NOMO-1 treated with dmso at 0.1 percent for 144 hours (cell line): ENCODE results near the gene S100A3.
"Not testable (repeated sequence)": the region's sequence is repeated elsewhere in the genome, so short reads cannot be mapped to it uniquely, and the experiment has no call there.

Experiments used
- DNase-seq: peaks from one replicate; lab custom pipeline; 2025; ENCODE audit not compliant: unreplicated experiment; lab: John Stamatoyannopoulos, UW

Gene S100A3

DNA sequence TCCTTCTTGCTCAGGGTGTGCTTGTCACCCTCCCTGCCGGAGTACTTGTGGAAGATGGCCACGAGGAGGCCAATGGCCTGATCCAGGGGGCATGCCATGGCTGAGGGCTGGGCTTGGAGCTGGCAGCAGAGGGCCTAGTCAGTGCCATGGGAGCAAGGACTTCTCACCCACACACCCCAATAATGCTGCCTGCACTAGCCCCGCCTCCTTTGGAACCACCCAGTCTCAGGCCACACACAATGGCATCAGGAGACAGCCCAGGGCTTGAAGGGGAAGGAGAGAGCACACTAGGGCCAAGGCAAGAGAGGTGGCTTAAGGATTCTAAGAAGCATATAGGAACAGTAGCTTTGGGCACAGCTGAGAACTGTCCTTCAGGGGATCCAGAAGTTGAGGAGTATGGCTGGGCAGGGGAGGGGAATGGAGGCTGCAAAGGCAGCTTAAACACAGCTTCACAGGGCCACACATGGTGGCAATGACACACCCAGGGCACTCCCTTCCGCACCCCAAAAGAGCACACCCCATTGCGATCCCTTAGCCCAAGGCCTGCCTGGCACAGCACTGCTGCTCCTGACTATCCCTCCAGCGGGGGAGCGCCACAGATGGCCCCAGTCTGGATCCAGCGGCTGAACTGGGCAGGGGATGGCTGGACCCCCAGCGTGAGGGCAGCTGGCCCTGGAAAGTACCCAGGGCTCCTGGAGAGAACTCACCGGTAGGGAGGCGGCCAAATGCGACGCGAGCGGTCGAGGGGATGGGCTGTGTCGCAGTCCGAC is 13.6 kb downstream of the S100A3 start, which contains the start of gene S100A6:
Gene S100A6 (minus strand): TSS at position 750 of the 770 bp plus-strand sequence. CDS start 652 bp downstream, at position 98.
- no peak for DNase-seq

DNA sequence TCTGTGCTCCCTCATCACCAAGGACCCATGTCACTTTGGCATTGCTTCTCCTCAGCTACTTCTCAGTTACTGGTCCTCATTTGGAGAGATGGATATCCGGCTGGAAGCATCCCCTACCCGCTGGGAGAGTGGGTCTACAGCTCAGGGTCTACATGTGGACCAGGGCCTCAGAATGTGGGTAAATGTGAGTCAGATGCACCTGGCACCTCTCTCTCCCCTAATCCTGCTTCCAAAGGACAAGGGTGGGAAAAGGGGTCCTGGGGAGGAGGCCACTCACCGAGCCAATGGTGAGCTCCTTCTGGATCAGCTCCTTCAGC is 14.2 kb downstream of the S100A3 start:
- DNase-seq: no peak

DNA sequence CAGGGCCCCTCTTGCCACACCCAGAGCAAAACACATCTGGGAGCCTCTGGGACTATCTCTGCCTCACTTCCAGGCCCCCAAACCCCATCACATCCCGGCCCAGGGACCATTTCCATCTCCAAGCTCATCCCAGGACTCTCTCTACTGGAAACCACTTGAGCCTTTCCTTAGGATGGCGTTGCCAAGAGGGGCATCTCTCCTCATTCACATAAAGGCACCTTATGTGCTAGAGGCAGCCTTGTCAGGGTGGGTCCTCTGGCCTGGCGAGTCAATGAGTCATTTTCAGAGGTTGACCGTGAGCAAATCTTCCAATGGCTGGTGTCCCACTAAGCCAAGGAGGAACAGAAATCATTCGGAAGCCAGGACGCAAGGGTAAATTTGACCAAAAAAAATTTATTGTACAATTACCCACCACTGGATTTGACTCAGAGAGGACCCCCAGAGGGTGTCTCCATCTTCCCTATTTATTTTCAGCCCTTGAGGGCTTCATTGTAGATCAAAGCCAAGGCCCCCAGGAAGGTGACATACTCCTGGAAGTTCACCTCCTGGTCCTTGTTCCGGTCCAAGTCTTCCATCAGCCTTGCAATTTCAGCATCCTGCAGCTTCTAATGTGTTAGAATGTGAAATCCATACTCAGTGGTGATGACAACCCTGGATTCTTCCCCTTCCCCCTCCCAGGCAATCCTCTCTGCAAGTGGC is 14.7 kb downstream of the S100A3 start:
- no peak for DNase-seq

DNA sequence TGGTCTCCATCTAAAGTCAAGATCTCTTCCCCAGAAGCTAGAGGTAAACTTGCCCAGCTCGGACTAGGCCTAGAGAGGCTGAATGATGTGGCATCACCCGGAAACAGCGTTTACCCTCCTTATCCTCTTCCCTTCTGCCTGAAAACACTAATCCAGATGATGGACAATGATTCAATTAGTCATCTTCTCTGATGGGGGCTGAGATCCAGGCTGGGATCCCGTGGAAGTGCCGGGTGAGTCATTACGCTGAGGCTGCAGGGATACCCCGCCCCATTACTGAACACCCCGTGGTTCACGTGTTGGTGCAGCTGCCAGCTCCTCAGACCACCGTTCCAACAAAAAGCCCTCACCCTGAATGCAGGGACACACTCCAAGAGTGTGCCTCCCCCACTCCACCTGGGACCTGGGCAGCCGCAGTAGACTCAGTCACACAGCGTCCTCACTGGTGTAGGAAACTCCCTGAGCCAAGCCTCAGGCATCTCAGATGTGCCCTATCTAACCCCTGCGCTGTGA is 15.3 kb downstream of the S100A3 start:
- no peak for DNase-seq

DNA sequence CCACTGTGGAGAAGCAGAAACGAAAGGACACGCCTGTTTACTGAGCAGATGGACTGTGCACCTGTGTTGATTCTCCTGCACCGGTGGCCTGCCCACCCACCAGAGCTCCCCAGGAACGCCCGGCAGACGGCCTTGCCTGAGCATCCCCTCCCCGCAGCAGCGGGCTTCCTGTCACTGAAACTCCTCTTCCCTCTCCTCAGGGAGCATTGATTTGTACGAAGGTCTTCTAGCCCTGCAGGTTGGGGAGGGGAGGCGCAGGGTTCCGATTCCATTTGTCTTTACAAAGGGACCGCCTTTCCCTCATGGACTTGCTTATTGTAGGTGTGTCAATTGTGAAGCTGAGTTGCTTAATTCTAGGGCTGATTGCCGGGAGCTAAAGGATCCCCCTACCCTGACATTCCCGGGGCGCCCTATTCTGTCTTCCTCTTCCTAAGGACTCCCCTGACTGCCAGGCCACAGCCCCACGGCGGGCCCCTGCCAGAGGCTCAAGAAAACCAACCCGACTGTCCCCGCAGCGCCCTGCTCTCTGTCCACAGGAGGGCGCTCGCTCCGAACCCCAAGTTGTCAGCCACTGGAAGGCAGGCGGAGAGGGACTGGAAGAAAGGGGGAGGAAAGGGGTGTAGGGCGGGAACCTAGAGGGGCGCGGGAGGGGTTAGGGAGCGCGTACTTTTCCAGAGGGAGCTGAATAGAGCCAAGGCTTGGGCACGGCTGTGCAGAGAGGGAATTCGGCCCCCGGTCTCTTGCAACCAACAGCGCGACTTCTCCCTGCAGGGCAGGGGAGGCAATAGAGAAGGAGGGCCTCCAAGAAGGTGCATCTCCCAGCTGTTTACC is 16.1 kb downstream of the S100A3 start:
- DNase-seq: peak; percentile 61

DNA sequence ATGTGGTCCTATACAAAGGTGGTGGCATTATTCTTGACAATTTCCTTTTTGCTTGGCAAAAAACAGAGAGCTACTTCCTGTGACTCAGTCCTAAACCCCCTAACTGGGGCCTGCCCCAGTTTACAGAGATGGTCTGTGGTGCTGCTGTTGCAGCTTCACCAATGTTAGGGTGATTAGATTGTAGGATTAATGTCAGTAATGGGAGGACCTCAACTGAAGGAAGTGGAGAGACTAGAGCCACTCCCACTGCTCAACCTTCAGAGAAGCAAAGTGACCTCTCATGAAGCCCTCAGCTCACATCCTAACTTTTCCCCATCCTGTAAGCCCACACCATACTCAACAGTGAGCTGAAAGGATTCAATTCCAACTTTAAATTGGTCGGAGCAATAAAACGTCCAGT is 16.9 kb downstream of the S100A3 start:
- no peak for DNase-seq

DNA sequence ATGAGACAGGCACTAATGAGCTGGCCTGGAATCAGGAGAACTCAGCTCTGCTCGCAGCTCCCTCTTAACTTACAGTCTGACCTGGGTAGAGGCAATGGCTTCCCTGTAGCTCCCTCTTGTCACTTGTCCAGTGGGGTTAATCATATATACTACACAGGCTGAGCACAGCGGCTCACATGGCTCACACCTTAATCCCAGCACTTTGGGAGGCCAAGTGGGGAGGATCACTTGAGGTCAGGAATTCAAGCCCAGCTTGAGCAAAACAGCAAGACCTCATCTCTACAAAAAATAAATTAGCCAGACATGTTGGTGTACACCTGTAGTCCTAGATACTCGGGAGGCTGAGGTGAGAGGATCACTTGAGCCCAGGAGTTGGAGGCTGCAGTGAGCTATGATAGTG is 17.4 kb downstream of the S100A3 start:
- no peak for DNase-seq

DNA sequence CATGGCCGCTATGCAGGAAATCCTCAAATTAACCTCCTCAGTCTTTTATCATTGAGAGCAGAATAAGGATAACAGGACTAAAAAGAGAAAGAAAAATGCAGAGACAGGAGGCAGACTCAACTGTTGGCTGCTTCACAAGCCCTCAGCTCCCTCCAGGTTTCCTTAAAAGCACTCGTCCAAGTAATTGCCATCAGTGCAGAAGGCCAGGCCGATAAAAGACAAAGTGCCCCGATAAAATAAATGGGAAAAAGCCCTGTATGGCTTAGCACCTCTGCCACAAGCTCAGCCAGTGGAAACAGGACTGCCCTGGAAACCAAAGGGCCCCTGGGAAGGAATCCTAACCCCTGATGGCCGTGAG is 21.4 kb downstream of the S100A3 start:
- DNase-seq: no peak

DNA sequence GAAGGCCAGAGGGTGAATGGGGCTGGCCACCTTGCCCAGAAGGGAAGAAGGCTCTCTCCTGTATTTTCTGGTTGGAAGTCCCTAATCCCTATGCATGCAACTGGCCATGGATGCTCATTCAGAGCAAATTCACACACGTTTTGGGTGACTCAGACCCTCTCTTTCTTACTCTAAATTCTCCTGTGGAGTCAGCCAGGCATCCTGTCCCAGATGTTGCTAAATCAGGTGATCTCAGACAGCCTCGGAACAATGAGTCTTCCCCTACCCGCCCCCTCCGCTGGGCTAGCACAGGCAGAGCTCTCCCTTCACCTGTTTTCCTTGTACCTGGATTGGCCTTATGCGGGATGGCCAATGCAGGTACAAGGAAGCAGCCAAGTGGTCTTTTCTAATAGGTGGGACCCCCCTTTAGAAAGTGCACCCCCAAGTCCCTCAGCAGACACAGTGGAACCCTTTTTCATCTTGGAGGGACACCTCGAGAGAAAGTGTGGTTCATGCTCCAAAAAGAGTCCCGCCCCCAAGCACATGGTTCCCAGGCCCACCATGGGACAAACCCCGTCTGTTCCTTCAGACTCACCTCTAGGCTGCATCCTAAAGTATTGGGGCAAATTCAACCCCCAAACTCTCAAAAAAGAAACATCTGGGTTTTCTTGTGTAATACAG is 21.9 kb downstream of the S100A3 start:
- DNase-seq: no peak

DNA sequence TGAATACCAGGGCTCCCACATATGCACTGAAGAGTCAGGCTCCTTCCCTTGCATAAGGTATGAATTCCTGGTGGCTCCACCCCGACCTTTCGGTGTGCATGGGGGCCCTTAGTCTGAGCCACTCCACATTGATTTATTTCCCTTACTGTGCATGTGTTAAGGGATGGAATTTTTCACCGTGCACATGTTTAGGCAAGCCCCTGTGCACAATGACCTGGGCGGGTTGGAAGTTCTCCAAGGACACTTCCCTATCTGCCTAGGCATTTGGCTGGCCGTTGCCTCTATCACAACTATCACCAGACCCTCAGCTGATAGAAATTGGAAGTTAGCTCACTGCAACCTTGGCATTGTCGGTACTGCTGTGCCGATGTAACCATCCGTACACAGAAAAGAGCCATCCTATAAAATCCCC is 22.9 kb downstream of the S100A3 start:
- no peak for DNase-seq

DNA sequence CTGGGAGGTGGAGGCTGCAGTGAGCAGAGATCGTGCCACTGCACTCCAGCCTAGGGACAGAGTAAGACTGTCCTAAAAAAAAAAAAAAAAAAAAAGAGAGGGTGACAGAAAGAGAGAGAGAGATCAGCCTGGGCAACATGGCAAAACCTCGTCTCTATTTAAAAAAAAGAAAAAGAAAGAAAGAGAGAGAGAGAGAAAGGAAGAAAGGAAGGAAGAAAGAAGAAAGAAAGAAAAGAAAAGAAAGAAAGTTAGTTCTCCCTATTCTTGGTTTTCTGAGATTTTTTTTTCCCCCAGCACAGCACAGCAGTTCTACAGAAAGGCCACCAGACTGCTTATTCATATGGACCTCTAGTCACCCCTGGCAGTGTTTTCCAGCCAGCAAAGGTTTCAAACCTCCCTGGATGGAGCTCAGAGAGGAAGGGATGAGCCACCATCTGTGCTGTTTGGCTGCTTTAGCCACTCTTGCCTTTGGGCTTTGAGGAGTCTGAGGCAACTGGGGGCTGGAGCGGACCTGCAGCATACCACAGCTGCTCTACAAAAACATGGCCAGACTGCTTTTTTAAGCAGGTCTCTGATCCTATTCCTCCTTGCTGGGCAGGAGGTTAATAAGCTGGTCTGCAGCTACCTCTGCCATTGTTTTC is 23.9 kb downstream of the S100A3 start:
- DNase-seq: no peak

DNA sequence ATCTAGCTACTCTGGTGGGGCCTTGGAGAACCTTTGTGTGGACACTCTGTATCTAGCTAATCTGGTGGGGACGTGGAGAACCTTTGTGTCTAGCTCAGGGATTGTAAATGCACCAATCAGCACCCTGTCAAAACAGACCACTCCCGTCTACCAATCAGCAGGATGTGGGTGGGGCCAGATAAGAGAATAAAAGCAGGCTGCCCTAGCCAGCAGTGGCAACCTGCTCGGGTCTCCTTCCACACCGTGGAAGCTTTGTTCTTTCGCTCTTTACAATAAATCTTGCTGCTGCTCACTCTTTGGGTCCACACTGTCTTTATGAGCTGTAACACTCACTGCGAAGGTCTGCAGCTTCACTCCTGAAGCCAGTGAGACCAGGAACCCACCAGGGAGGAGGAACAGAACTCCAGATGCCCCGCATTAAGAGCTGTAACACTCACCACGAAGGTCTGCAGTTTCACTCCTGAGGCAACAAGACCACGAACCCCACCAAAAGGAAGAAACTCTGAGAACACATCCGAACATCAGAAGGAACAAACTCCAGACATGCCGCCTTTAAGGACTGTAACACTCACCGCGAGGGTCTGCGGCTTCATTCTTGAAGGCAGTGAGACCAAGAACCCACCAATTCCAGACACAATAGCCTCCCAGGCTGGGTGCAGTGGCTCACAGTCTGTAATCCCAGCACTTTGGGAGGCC is 26.6 kb downstream of the S100A3 start:
- not testable (repeated sequence) for DNase-seq

DNA sequence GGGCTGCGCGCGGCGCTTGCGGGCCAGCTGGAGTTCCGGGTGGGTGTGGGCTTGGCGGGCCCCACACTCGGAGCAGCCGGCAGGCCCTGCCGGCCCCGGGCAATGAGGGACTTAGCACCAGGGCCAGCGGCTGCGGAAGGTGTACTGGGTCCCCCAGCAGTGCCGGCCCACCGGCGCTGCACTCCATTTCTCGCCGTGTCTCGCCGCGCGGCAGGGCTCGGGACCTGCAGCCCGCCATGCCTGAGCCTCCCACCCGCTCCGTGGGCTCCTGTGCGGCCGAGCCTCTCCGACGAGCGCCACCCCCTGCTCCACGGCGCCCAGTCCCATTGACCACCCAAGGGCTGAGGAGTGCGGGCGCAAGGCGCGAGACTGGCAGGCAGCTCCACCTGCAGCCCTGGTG is 27.2 kb downstream of the S100A3 start:
- DNase-seq: not testable (repeated sequence)

DNA sequence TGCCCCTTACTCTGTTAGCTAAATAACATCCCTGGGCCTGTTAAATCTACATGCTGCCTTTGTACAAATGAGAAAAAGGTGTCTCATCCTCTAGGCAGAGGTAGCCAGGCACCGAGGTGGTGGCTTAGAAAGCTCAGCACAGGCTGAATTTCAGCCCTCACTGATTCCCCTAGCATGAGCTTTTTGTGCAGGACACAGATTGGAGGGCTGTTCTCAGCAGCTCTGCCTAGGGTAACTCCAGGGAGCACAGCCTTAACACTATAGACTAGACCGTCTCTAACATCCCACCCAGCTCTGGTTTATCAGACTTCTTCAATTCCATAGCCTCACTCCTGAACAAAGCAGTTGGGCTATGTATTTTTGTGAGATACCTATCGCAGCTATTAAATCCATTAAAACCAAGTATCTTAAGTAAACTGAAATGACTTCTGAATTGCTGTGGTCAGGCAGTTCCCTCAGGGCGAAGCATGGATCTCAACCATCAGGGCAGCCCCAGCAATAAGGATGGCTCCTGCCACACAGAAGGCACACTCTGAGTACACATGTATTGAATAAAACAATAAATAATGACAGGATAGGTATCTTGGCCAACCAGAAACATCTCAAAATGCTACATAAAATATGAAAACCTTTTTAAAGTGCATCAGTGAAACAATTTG is 28.1 kb downstream of the S100A3 start:
- DNase-seq: no peak

DNA sequence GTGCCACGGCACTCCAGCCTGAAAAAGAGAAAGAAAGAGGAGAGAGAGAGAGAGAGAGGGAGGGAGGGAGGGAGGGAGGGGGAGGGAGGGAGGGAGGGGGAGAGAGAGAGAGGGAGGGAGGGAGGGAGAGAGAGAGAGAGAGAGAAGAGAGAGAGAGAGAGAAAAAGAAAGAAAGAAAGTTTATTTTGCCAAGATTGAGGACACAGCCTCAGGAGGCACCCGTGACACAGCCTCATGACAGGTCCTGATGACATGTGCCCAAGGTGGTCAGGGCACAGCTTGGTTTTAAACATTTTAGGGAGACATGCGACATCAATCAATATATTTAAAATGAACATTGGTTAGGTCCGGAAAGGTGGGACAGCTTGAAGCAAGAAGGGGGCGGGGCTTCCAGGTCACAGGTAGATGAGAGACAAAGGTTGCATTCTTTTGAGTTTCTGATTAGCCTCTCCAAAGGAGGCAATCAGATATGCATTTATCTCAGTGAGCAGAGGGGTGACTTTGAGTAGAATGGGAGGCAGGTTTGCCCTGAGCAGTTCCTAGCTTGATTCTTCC is 28.8 kb downstream of the S100A3 start:
- not testable (repeated sequence) for DNase-seq

DNA sequence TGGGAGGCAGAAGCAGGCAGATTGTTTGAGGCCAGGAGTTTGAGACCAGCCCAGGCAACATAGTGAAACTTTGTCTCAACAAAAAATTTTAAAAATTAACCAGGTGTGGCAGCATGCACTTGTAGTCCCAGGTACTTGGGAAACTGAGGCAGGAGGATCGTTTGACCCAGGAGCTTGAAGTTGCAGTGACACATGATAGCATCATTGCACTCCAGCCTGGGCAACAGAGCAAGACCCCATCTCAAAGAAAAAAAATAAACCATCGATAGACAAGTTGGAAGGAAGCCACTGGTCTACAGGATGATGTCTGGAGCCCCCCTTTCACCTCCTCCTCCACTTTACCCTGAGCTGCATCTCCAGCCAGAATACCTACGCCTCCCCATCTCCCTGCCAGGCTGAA is 29.8 kb downstream of the S100A3 start:
- no peak for DNase-seq

DNA sequence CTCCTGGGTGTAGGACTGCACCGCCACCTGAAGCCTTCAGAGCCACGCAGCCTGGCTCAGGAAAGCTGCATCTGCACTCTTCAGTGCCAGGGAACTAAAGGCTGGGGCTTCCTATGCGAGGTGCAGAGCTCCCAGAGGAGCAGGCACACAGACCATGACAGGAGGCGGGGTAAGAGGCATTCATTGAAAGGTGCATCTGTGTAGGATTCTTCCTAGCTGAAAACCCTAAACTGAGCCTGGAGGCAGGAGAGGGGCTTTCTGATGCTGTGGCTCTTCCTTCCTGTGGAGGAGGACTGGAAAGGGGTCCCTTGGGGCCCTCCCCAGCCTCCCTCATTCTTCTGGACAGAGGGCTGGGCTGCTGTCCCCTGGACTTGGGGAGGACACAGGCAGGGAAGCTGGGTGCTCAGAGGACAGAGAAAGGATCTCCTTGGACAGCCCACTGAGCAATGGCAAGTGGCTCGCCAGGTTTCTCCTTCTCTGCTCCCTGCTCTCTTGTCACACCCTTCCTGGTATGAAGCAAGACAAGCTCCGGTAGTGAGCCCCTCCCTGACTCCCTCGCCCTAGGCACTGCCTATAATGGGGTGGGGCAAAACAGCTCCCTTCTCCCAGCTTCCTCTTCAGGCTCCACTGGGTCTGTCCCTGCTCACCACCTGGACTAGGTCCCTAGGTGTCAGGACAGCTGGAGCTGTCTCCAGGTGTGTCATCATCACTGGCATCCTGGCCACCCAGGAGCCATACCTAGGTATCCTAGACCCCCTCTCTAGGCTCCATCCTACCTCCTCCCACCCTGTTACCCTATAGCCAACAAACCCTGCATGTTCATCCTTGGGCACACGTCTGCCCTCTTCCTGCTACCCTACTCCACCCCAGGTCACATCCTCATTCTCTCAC is 33.3 kb downstream of the S100A3 start:
- DNase-seq: peak; percentile 52

DNA sequence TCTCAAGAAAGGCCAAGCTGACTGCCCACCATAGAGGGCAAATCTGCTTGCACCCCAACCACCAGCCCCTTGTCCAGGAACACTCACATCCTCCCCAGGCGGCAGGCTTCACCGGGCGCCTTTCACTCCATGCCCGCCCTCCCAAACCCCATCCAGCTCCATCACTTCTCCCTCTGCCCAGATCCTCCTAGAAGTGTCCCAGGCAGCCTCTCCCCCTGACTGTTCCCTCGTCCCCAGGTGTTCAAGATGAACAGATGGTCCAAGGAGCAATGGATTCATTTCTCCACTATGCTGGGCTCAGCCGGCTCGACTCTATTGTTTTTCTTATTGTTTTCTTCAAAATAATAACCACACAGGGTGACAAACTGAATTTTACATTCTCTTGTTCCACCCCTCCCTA is 35.4 kb downstream of the S100A3 start:
- DNase-seq: no peak
